Dedifferentiated amniotic fluid mesenchymal stem cell (primary cell): Measurements from ENCODE around the gene NR2E1.

Experiments
- DNase-seq: peaks from one replicate; pipeline ENCODE4 v3.0.0-alpha.2; 2016; ENCODE audit errors: extremely low spot score

NR2E1 gene

DNA sequence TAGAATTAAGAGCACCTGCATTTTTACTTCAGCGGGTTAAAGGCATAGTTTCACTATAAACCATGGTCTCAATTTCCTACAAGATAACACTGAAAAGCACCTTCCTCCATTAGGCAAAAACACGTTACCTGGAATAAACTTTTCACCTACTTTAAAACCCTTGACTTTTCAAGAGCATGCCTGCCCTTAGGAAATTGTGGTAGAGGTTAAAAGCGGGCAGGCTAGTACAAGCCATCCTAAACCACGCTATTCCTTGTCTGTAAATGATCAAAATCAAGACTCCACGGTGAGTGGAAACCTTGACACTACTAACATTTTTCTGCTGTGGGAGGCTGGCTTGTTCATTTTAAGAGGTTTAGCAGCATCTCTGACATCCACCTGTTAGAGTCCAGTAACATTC is 43.9 kb downstream of the NR2E1 start:
- no peak for DNase-seq

DNA sequence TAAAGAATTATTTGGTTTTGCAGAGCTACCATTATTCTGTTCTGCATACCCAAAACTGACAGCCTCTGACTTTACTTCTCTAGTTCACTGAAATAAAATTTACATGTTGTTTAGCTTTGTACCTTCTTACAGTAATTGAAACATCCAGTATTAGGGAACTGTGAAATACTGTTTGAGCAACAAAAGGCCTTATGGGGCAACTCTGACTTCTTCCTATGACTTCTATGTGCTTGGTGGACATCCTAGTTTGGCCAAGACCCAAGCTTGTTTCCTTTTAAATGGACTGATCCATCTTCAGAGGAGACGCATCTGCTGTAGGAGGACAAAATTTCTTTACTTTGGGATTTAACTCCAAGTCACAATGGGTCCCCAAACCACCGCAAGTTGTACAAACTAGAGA is 44.7 kb downstream of the NR2E1 start:
- no peak for DNase-seq

DNA sequence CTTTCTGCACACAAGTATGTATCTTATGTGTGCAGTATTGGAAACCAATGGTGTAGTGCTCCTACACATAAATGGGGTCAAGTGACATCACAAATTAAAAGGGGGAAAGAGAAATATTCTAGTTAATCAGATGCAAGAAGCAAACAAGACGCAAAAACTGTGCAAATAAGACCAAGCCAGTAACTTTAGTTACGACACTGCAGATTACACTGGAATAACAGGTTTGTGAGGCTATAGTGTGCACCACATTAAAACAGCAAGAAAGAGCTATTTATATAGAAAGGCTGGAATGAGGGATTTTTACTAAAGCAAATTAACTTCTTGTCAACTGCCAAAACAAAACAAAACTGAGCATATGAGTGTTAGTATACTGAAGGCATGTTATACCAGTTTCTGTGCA is 45.8 kb downstream of the NR2E1 start:
- no peak for DNase-seq

DNA sequence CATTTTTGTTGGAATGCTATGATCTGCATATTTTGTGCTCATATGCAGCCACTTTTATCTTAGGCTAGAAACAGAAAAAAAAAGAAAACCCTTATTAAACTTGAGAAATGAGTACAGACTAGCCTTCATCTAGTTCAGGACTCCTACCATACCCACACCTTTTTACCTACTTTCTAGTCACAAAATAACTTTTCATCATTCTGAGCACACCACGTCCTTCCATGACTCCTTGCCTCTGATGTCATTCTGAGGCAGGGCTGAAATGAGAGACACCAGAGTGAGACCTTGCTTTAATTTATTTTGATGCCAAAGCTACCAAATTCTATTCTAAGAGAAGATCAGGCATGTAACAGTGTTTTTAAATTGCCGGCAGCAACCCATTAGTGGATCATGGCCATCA is 56.2 kb downstream of the NR2E1 start:
- no peak for DNase-seq

DNA sequence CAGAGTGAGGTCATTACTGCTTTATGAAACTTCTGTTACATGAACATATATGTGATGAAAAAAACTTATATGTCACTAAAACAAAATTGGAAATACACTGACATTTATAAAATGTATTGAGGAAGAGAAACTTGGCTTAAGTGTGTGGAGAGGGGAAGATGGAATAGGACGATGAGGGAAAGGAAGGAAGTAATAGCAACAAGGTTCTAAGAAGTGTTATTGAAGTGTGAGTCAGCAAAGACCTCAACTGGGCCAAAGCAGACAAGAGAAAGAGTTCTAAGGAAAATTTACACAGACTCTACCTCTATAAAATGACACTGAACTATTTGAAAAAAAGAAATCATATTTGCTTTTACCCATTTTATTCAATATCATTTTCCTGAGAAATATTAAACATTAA is 56.7 kb downstream of the NR2E1 start:
- DNase-seq = no peak

DNA sequence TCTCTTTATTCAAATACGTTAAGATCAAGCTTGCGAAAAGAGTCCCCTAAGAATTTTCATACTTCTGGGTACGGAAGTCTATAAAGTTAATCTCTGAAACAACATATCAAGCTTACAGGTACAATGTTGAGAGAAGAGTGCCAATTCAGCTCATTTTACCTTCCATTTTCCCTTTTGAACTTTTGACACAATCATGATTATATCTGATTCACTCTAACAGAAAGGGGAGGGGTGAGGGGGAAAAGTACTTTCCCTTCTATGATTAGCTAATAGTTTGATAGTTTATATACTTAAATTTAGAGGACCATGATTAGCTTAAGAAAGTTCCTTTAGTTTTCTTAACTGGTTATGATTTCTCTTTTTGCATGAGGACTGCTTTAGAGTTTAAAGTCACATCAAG is 61.5 kb downstream of the NR2E1 start:
- no peak for DNase-seq

DNA sequence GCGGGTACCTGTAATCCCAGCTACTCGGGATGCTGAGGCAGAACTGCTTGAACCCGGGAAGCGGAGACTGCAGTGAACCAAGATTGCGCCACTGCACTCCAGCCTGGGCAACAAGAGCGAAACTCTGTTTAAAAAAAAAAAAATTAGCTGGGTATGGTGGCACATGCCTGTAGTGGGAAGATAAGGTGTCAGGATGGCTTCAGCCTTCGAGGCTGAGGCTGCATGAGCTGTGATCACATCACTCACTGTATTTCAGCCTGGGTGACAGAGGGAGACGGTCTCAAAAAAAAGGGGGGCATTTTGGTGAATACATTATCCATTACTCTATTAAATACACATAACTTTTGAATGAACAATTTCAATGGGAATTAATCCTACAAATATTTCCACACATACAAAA is 62.6 kb downstream of the NR2E1 start:
- no peak for DNase-seq

DNA sequence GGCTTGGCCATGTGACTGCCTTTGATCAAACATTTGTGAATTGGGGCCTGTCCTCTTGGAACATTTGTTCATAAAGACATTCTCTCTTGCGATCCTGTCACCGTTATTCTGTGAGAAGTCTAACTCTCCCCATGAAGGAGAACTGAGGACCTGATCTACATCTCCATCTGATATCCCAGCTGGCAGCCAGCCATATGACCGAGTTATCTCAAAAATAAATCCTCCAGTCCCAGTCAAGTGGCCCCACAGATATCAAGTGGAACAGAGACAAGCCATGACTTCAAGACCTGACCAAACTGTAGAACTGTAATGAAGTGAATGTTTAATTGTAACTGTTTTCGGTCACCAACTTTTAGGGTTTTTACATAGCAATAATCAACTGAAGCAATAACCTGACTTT is 69.3 kb downstream of the NR2E1 start:
- DNase-seq = no peak

DNA sequence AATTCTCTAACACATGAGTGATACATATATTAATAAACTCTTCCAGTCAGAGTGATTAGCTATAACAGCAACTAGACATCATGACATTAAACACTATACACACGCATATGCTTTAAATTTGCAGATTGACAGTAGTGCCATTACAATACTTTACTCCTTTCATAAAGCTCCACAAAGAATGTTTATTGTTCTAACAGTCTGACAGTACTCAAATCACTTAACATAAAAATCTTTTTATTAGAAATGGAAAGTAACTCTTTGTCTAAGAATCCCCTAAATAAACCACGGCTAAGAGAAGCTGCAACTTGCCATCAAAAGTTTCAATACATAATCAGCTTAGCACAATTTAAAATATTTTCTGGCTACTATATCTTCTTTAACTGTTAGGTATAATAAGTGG is 71.0 kb downstream of the NR2E1 start:
- no peak for DNase-seq

DNA sequence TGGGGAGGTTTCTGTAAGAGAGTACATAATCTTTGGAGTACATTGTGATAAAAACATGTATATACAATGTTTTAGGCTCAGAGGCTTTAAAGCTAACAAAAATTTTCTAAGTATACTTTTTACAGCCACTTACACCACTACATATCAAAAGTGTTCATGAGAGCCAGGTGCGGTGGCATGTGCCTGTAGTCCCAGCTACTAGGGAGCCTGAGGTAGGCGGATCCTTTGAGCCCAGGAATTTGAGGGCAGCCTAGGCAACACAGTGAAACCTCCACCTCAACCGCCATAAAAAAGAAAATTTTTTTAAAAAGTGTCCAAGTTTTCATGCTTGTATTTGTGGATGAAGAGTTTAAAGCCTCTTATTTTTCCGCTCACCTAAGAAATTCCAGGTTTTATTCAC is 72.5 kb downstream of the NR2E1 start:
- no peak for DNase-seq
